ENCODE results near the gene BIN1.

Gene BIN1

GRCh38 chr2:127096718-127097470, 10.1 kb downstream of the BIN1 start:
- no peak overlapping the region for H3K4me3 Mint-ChIP-seq
- peaks cover 15% of the 10 kb centered on the region for H3K4me1 Mint-ChIP-seq (ENCODE audit: low read depth)
- H3K27me3 Mint-ChIP-seq, result peaks cover 39% of the 10 kb centered on the region
- intact Hi-C loops (cut with micrococcal nuclease), result no loop called here
- H3K36me3 Mint-ChIP-seq (ENCODE audit: low read depth), result no peaks in the 10 kb centered on the region
- no peaks in the 10 kb centered on the region for H3K9me3 Mint-ChIP-seq
- H3K27ac Mint-ChIP-seq, result no peak overlapping the region

GRCh38 chr2:127096280-127096679, 10.7 kb downstream of the BIN1 start:
- no peaks in the 10 kb centered on the region for H3K36me3 Mint-ChIP-seq (ENCODE audit: low read depth)
- intact Hi-C loops (cut with micrococcal nuclease), result no loop called here
- H3K9me3 Mint-ChIP-seq, result no peaks in the 10 kb centered on the region
- no peak overlapping the region for H3K27ac Mint-ChIP-seq
- no peak overlapping the region for H3K4me3 Mint-ChIP-seq
- H3K4me1 Mint-ChIP-seq (ENCODE audit: low read depth), result peaks cover 15% of the 10 kb centered on the region
- H3K27me3 Mint-ChIP-seq, result peaks cover 40% of the 10 kb centered on the region

- Mint-ChIP-seq H3K36me3 (ENCODE audit: low read depth) (no peaks in the 10 kb centered on the region), H3K4me3 (no peak overlapping the region), H3K27ac (no peak overlapping the region), H3K9me3 (no peaks in the 10 kb centered on the region), H3K27me3 (peaks cover 42% of the 10 kb centered on the region), H3K4me1 (ENCODE audit: low read depth) (peaks cover 15% of the 10 kb centered on the region)
- intact Hi-C loops (cut with micrococcal nuclease), result no loop called here
Observed at GRCh38 chr2:127095784-127096183, 11.2 kb downstream of the BIN1 start.

- Mint-ChIP-seq H3K4me1 (ENCODE audit: low read depth) (peaks cover 15% of the 10 kb centered on the region), H3K4me3 (no peak overlapping the region), H3K27me3 (peaks cover 44% of the 10 kb centered on the region), H3K27ac (no peak overlapping the region), H3K36me3 (ENCODE audit: low read depth) (no peaks in the 10 kb centered on the region), H3K9me3 (no peaks in the 10 kb centered on the region)
- intact Hi-C loops (cut with micrococcal nuclease), result no loop called here
Observed at GRCh38 chr2:127095367-127095641, 11.7 kb downstream of the BIN1 start.

GRCh38 chr2:127094509-127095366, 12.2 kb downstream of the BIN1 start:
- no peaks in the 10 kb centered on the region for H3K36me3 Mint-ChIP-seq (ENCODE audit: low read depth)
- H3K27me3 Mint-ChIP-seq, result peaks cover 48% of the 10 kb centered on the region
- H3K9me3 Mint-ChIP-seq, result no peaks in the 10 kb centered on the region
- no peak overlapping the region for H3K27ac Mint-ChIP-seq
- H3K4me3 Mint-ChIP-seq, result no peak overlapping the region
- intact Hi-C loops (cut with micrococcal nuclease), result no loop called here
- peaks cover 15% of the 10 kb centered on the region for H3K4me1 Mint-ChIP-seq (ENCODE audit: low read depth)

GRCh38 chr2:127093648-127094210, 13.2 kb downstream of the BIN1 start:
- intact Hi-C loops (cut with micrococcal nuclease), result no loop called here
- no peak overlapping the region for H3K4me3 Mint-ChIP-seq
- H3K9me3 Mint-ChIP-seq, result no peaks in the 10 kb centered on the region
- no peaks in the 10 kb centered on the region for H3K36me3 Mint-ChIP-seq (ENCODE audit: low read depth)
- peaks cover 51% of the 10 kb centered on the region for H3K27me3 Mint-ChIP-seq
- no peak overlapping the region for H3K27ac Mint-ChIP-seq
- H3K4me1 Mint-ChIP-seq (ENCODE audit: low read depth), result peaks cover 15% of the 10 kb centered on the region

GRCh38 chr2:127092901-127093516, 13.9 kb downstream of the BIN1 start:
- no peak overlapping the region for H3K4me3 Mint-ChIP-seq
- H3K27ac Mint-ChIP-seq, result no peak overlapping the region
- H3K9me3 Mint-ChIP-seq, result no peaks in the 10 kb centered on the region
- H3K4me1 Mint-ChIP-seq (ENCODE audit: low read depth), result peaks cover 22% of the 10 kb centered on the region
- intact Hi-C loops (cut with micrococcal nuclease), result no loop called here
- H3K36me3 Mint-ChIP-seq (ENCODE audit: low read depth), result no peaks in the 10 kb centered on the region
- H3K27me3 Mint-ChIP-seq, result peaks cover 59% of the 10 kb centered on the region

GRCh38 chr2:127092306-127092705, 14.6 kb downstream of the BIN1 start:
- Mint-ChIP-seq H3K27me3 (peaks cover 66% of the 10 kb centered on the region), H3K27ac (no peak overlapping the region), H3K36me3 (ENCODE audit: low read depth) (no peaks in the 10 kb centered on the region), H3K4me3 (no peak overlapping the region), H3K4me1 (ENCODE audit: low read depth) (peaks cover 29% of the 10 kb centered on the region), H3K9me3 (no peaks in the 10 kb centered on the region)
- intact Hi-C loops (cut with micrococcal nuclease), result no loop called here

GRCh38 chr2:127091886-127092285, 15.1 kb downstream of the BIN1 start:
- H3K4me1 Mint-ChIP-seq (ENCODE audit: low read depth), result peaks cover 34% of the 10 kb centered on the region
- peaks cover 64% of the 10 kb centered on the region for H3K27me3 Mint-ChIP-seq
- no peaks in the 10 kb centered on the region for H3K36me3 Mint-ChIP-seq (ENCODE audit: low read depth)
- no peak overlapping the region for H3K27ac Mint-ChIP-seq
- H3K4me3 Mint-ChIP-seq, result no peak overlapping the region
- H3K9me3 Mint-ChIP-seq, result no peaks in the 10 kb centered on the region
- intact Hi-C loops (cut with micrococcal nuclease), result no loop called here

GRCh38 chr2:127091148-127091547, 15.8 kb downstream of the BIN1 start:
- Mint-ChIP-seq H3K4me1 (ENCODE audit: low read depth) (peaks cover 38% of the 10 kb centered on the region), H3K27ac (no peak overlapping the region), H3K36me3 (ENCODE audit: low read depth) (no peaks in the 10 kb centered on the region), H3K9me3 (no peaks in the 10 kb centered on the region), H3K27me3 (peaks cover 59% of the 10 kb centered on the region), H3K4me3 (no peak overlapping the region)
- intact Hi-C loops (cut with micrococcal nuclease), result no loop called here

- H3K36me3 Mint-ChIP-seq (ENCODE audit: low read depth), result no peaks in the 10 kb centered on the region
- no peak overlapping the region for H3K27ac Mint-ChIP-seq
- H3K27me3 Mint-ChIP-seq, result peaks cover 53% of the 10 kb centered on the region
- no peak overlapping the region for H3K4me3 Mint-ChIP-seq
- intact Hi-C loops (cut with micrococcal nuclease), result no loop called here
- peaks cover 44% of the 10 kb centered on the region for H3K4me1 Mint-ChIP-seq (ENCODE audit: low read depth)
- H3K9me3 Mint-ChIP-seq, result no peaks in the 10 kb centered on the region
Observed at GRCh38 chr2:127090281-127091120, 16.5 kb downstream of the BIN1 start.

GRCh38 chr2:127089478-127090235, 17.3 kb downstream of the BIN1 start:
- Mint-ChIP-seq H3K9me3 (no peaks in the 10 kb centered on the region), H3K36me3 (ENCODE audit: low read depth) (no peaks in the 10 kb centered on the region), H3K4me1 (ENCODE audit: low read depth) (peaks cover 53% of the 10 kb centered on the region), H3K27ac (no peak overlapping the region), H3K4me3 (no peak overlapping the region), H3K27me3 (peaks cover 49% of the 10 kb centered on the region)
- intact Hi-C loops (cut with micrococcal nuclease), result loop anchor here (10.0 kb wide), 1 partner anchor 45 kb away; no protein-coding TSS in a partner anchor

GRCh38 chr2:127088706-127089105, 18.2 kb downstream of the BIN1 start:
- Mint-ChIP-seq H3K36me3 (ENCODE audit: low read depth) (no peaks in the 10 kb centered on the region), H3K9me3 (no peaks in the 10 kb centered on the region), H3K27ac (no peak overlapping the region), H3K27me3 (peaks cover 49% of the 10 kb centered on the region), H3K4me3 (no peak overlapping the region), H3K4me1 (ENCODE audit: low read depth) (peaks cover 59% of the 10 kb centered on the region)
- intact Hi-C loops (cut with micrococcal nuclease), result loop anchor here (10.0 kb wide), 1 partner anchor 46 kb away; no protein-coding TSS in a partner anchor
